IMR-90 (cell line): ENCODE measurements around the gene ZFP36L1. TPM values are rescaled to one million over a fixed set of nuclear protein-coding genes. Genes with fewer than 3 reads are reported as not detected.

Experiments
- ATAC-seq: fragments of 200-7000 bp; cut with Tn5 transposase; 2 replicates; pipeline ENCODE4 v1.9.1; 2020; ENCODE audit warnings: low read depth, mild to moderate bottlenecking, moderate library complexity
- BruUV-seq: library from RNA; stranded (reverse); fragments of 400-500 nt; replicated peaks from 2 replicates; lab custom pipeline; 2021; lab: Mats Ljungman, UMichigan
- CTCF ChIA-PET: fragments of 300-600 bp; formaldehyde crosslinking; extraction: SDS; loops from one replicate; lab custom pipeline; 2021; ENCODE audit warnings: antibody characterized with exemption; lab: Yijun Ruan, JAX
- POLR2A ChIA-PET: fragments of 300-600 bp; sonication (Branson Sonifier 250); formaldehyde crosslinking; loops from one replicate; lab custom pipeline; 2022; ENCODE audit warnings: antibody characterized with exemption; ENCODE audit not compliant: unreplicated experiment; lab: Charles Lee
- DNase-seq: peaks from one replicate; pipeline ENCODE4 v3.0.0; 2013
- H2AFZ ChIP-seq: replicated peaks from 2 replicates; pipeline ENCODE3; 2013; ENCODE audit warnings: low read length, mild to moderate bottlenecking; ENCODE audit not compliant: poor library complexity
- H2AK5ac ChIP-seq: 2 replicates; pipeline ENCODE4 v1.6.1; 2013; ENCODE audit warnings: low read depth, low read length, inconsistent platforms
- H2AK9ac ChIP-seq: replicated peaks from 2 replicates; pipeline ENCODE3; 2013; ENCODE audit warnings: mild to moderate bottlenecking, low read depth, low read length, moderate library complexity; ENCODE audit not compliant: poor library complexity
- H2BK120ac ChIP-seq: 2 replicates; pipeline ENCODE4 v1.6.1; 2013; ENCODE audit warnings: low read depth, low read length, inconsistent platforms
- H2BK15ac ChIP-seq: 3 replicates; pipeline ENCODE4 v1.6.1; 2013; ENCODE audit warnings: low read depth, low read length, inconsistent platforms
- H2BK20ac ChIP-seq: 2 replicates; pipeline ENCODE4 v1.6.1; 2013; ENCODE audit warnings: low read depth, mild to moderate bottlenecking, inconsistent platforms, low read length, moderate library complexity
- H2BK5ac ChIP-seq: 2 replicates; pipeline ENCODE4 v1.6.1; 2013; ENCODE audit warnings: mild to moderate bottlenecking, low read depth, low read length, inconsistent platforms; ENCODE audit not compliant: poor library complexity, severe bottlenecking
- H3K14ac ChIP-seq: replicated peaks from 2 replicates; pipeline ENCODE4 v1.6.1; 2013; ENCODE audit warnings: low read depth, low read length, inconsistent platforms
- H3K18ac ChIP-seq: 2 replicates; pipeline ENCODE4 v1.6.1; 2013; ENCODE audit warnings: low read depth, low read length, control low read depth
- H3K23ac ChIP-seq: 2 replicates; pipeline ENCODE4 v1.6.1; 2013; ENCODE audit warnings: low read depth, low read length, inconsistent platforms
- H3K27ac ChIP-seq: 2 replicates; pipeline ENCODE4 v1.5.1; 2013; ENCODE audit warnings: mild to moderate bottlenecking, control low read depth, low read length; ENCODE audit not compliant: insufficient read depth
- H3K27me3 ChIP-seq: 2 replicates; pipeline ENCODE4 v1.6.1; 2013; ENCODE audit warnings: low read length; ENCODE audit not compliant: control insufficient read depth, insufficient read depth
- H3K36me3 ChIP-seq: 2 replicates; pipeline ENCODE4 v1.6.1; 2013; ENCODE audit warnings: low read length, mixed read lengths; ENCODE audit not compliant: control insufficient read depth, insufficient read depth
- H3K4ac ChIP-seq: 2 replicates; pipeline ENCODE4 v1.6.1; 2013; ENCODE audit warnings: low read depth, low read length, inconsistent platforms
- H3K4me1 ChIP-seq: 2 replicates; pipeline ENCODE4 v1.6.1; 2013; ENCODE audit warnings: low read length, mixed read lengths; ENCODE audit not compliant: control insufficient read depth, insufficient read depth
- H3K4me2 ChIP-seq: 2 replicates; pipeline ENCODE4 v1.6.1; 2013; ENCODE audit warnings: low read depth, mild to moderate bottlenecking, control low read depth, low read length, moderate library complexity
- H3K4me3 ChIP-seq: 2 replicates; pipeline ENCODE4 v1.5.1; 2013; ENCODE audit warnings: low read depth, mild to moderate bottlenecking, control low read depth, low read length, moderate library complexity; ENCODE audit not compliant: insufficient read depth
- H3K56ac ChIP-seq: 2 replicates; pipeline ENCODE4 v1.6.1; 2013; ENCODE audit warnings: low read length, inconsistent platforms; ENCODE audit not compliant: insufficient read depth; ENCODE audit errors: extremely low read depth
- H3K79me1 ChIP-seq, 2 experiments: 2 replicates each; pipeline ENCODE4 v1.6.1; 2013; ENCODE audit warnings: low read length in 2 of 2, inconsistent platforms in 1 of 2, low read depth in 1 of 2
- H3K9ac ChIP-seq: 2 replicates; pipeline ENCODE4 v1.6.1; 2013; ENCODE audit warnings: low read depth, low read length, control low read depth
- H3K9me1 ChIP-seq: 2 replicates; pipeline ENCODE4 v1.6.1; 2013; ENCODE audit warnings: low read length, inconsistent platforms; ENCODE audit not compliant: insufficient read depth
- H3K9me3 ChIP-seq: 2 replicates; pipeline ENCODE4 v1.6.1; 2013; ENCODE audit warnings: low read length; ENCODE audit not compliant: control insufficient read depth, insufficient read depth
- H4K20me1 ChIP-seq: 2 replicates; pipeline ENCODE4 v1.6.1; 2013; ENCODE audit warnings: low read length, inconsistent platforms; ENCODE audit not compliant: insufficient read depth
- H4K5ac ChIP-seq: 2 replicates; pipeline ENCODE4 v1.6.1; 2013; ENCODE audit warnings: mild to moderate bottlenecking, low read depth, low read length, control low read depth
- H4K8ac ChIP-seq, 2 experiments: 2 replicates each; pipeline ENCODE4 v1.6.1; 2013; ENCODE audit warnings: low read depth in 2 of 2, low read length in 2 of 2, control low read depth in 1 of 2, inconsistent platforms in 1 of 2
- H4K91ac ChIP-seq: 2 replicates; pipeline ENCODE4 v1.6.1; 2013; ENCODE audit warnings: low read depth, low read length, inconsistent platforms; ENCODE audit not compliant: insufficient read depth
- BHLHE40 ChIP-seq: fragments of 150-350 bp; IDR thresholded peaks from 2 replicates; pipeline ENCODE4 v1.6.1; 2016; ENCODE audit warnings: mild to moderate bottlenecking, low read depth, low read length
- CEBPB ChIP-seq: IDR thresholded peaks from 2 replicates; pipeline ENCODE4 v1.6.1; 2012; ENCODE audit warnings: low read depth, low read length, improper control_type of control experiment
- CHD1 ChIP-seq: IDR thresholded peaks from 2 replicates; pipeline ENCODE4 v1.6.1; 2012; ENCODE audit warnings: low read depth, low read length, improper control_type of control experiment
- CTCF ChIP-seq: conservative IDR thresholded peaks from 2 replicates; pipeline ENCODE4 v1.5.1; 2012; ENCODE audit warnings: mild to moderate bottlenecking, low read depth, low read length, improper control_type of control experiment
- ELK1 ChIP-seq: fragments of 150-350 bp; IDR thresholded peaks from 2 replicates; pipeline ENCODE4 v1.6.1; 2016; ENCODE audit warnings: low read depth, mild to moderate bottlenecking, low read length, moderate library complexity, borderline replicate concordance
- FOS ChIP-seq: fragments of 150-350 bp; IDR thresholded peaks from 2 replicates; pipeline ENCODE4 v1.6.1; 2016; ENCODE audit warnings: low read depth, low read length
- MAFK ChIP-seq: IDR thresholded peaks from 2 replicates; pipeline ENCODE4 v1.6.1; 2012; ENCODE audit warnings: low read depth, low read length, improper control_type of control experiment
- MAZ ChIP-seq: IDR thresholded peaks from 2 replicates; pipeline ENCODE4 v1.6.1; 2012; ENCODE audit warnings: low read depth, mild to moderate bottlenecking, low read length, improper control_type of control experiment, moderate library complexity, borderline replicate concordance
- MXI1 ChIP-seq: IDR thresholded peaks from 2 replicates; pipeline ENCODE4 v1.6.1; 2012; ENCODE audit warnings: low read depth, mild to moderate bottlenecking, low read length, moderate library complexity, borderline replicate concordance
- NFE2L2 ChIP-seq: fragments of 150-350 bp; IDR thresholded peaks from 2 replicates; pipeline ENCODE4 v1.6.1; 2016; ENCODE audit warnings: low read depth, mild to moderate bottlenecking, low read length
- POLR2A ChIP-seq: IDR thresholded peaks from 2 replicates; pipeline ENCODE4 v1.6.1; 2012; ENCODE audit warnings: mild to moderate bottlenecking, low read depth, low read length
- RAD21 ChIP-seq: IDR thresholded peaks from 2 replicates; pipeline ENCODE4 v1.6.1; 2012; ENCODE audit warnings: low read length, improper control_type of control experiment
- RCOR1 ChIP-seq: IDR thresholded peaks from 2 replicates; pipeline ENCODE4 v1.6.1; 2012; ENCODE audit warnings: mild to moderate bottlenecking, low read length, improper control_type of control experiment; ENCODE audit not compliant: insufficient replicate concordance
- RFX5 ChIP-seq: IDR thresholded peaks from 2 replicates; pipeline ENCODE4 v1.8.0; 2012; ENCODE audit warnings: low read depth, mild to moderate bottlenecking, low read length, moderate library complexity
- SMC3 ChIP-seq: fragments of 150-350 bp; IDR thresholded peaks from 2 replicates; pipeline ENCODE4 v1.6.1; 2016; ENCODE audit warnings: low read depth, mild to moderate bottlenecking, antibody characterized with exemption, low read length, moderate library complexity
- USF2 ChIP-seq: fragments of 150-350 bp; IDR thresholded peaks from 2 replicates; pipeline ENCODE4 v1.6.1; 2017; ENCODE audit warnings: mild to moderate bottlenecking, antibody characterized with exemption, low read length, low read depth
- dilution Hi-C: fragments of 300-500 bp; cut with HindIII; formaldehyde crosslinking; loops from one replicate; pipeline ENCODE4 v1.14.3; 2018; ENCODE audit warnings: low sequenced_read_pairs; ENCODE audit not compliant: unreplicated experiment
- in situ Hi-C: fragments of 300-500 bp; cut with MboI; formaldehyde crosslinking; loops from 3 replicates; pipeline ENCODE4 v1.14.3; 2019; ENCODE audit warnings: low sequenced_read_pairs, inconsistent platforms, mixed read lengths
- intact Hi-C: fragments of 100-400 bp; cut with micrococcal nuclease; formaldehyde crosslinking; loops from 2 replicates; pipeline ENCODE4 v1.10.0; 2022
- polyA plus RNA-seq, 3 experiments: library from polyadenylated mRNA; depleted of rRNA; stranded (reverse); fragments of >200 nt; gene quantifications; 2 replicates each; pipeline ENCODE4 v1.2.3, GENCODE V29; 2012; ENCODE audit warnings: low replicate concordance in 1 of 3
- total RNA-seq: library from RNA; depleted of rRNA; stranded (reverse); fragments of >200 nt; gene quantifications from 2 replicates; pipeline ENCODE4 v1.2.3, GENCODE V29; 2012

The ZFP36L1 gene
- total and polyA plus RNA-seq, 2 of the 4 experiments (the other 2 are of a cell fraction) = 6.5 to 140 TPM

GRCh38 chr14:68828698-68829097, 35.8 kb upstream of the ZFP36L1 start:
- Histone ChIP-seq H4K91ac (no peak overlapping the region), H3K4me2 (no peak overlapping the region), H4K5ac (no peak overlapping the region), H3K14ac (no peak overlapping the region), H2AK5ac (no peak overlapping the region), H3K9me1 (peaks cover 5% of the 10 kb centered on the region; the same call in 1 of the 2 replicates), H3K27me3 (no peaks in the 10 kb centered on the region), H3K23ac (no peak overlapping the region), H2BK15ac (no peak overlapping the region), H3K56ac (no peak overlapping the region), H3K9me3 (no peaks in the 10 kb centered on the region), H2AK9ac (no peak overlapping the region), H2BK120ac (no peak overlapping the region), H2BK5ac (no peak overlapping the region), H2BK20ac (no peak overlapping the region), H3K27ac (no peak overlapping the region), H4K20me1 (no peaks in the 10 kb centered on the region), H3K18ac (no peak overlapping the region), H3K36me3 (no peaks in the 10 kb centered on the region), H3K79me1 (no peaks in the 10 kb centered on the region), H4K8ac (no peak overlapping the region), H3K4ac (no peak overlapping the region), H3K4me1 (no peaks in the 10 kb centered on the region), H2AFZ (no peak overlapping the region), H3K9ac (no peak overlapping the region), H3K4me3 (no peak overlapping the region)
- ATAC-seq (no peak), DNase-seq (no peak)
- ChIA-PET CTCF (interaction anchor here (0.6 to 0.9 kb wide), 2 partner anchors 130 to 894 kb away, joined by 3 read pairs; no protein-coding TSS in a partner anchor), POLR2A (no interaction called here)
- dilution Hi-C loops (no loop called here), in situ Hi-C loops (no loop called here), intact Hi-C loops (no loop called here)
- no TSS peak for BruUV-seq
- no peak for TF ChIP-seq POLR2A
- no peak for TF ChIP-seq RFX5
- no peak for TF ChIP-seq NFE2L2
- TF ChIP-seq MAFK = no peak
- no peak for TF ChIP-seq CHD1
- TF ChIP-seq CEBPB = no peak
- no peak for TF ChIP-seq RCOR1
- TF ChIP-seq BHLHE40 = no peak
- TF ChIP-seq ELK1 = no peak
- TF ChIP-seq SMC3 = no peak
- no peak for TF ChIP-seq MXI1
- no peak for TF ChIP-seq CTCF
- no peak for TF ChIP-seq USF2
- no peak for TF ChIP-seq FOS
- TF ChIP-seq RAD21 = no peak
- TF ChIP-seq MAZ = no peak
